PC-3 (cell line): ENCODE data around the gene MITF. TPM values are rescaled to one million over a fixed set of nuclear protein-coding genes. Genes with fewer than 3 reads are reported as not detected.
"Not testable (repeated sequence)": the region's sequence is repeated elsewhere in the genome, so short reads cannot be mapped to it uniquely, and the experiment has no call there.

Experiments
- ATAC-seq: fragments of 200-7000 bp; cut with Tn5 transposase; 2 replicates; pipeline ENCODE4 v1.9.1; 2020; ENCODE audit warnings: mild to moderate bottlenecking, moderate library complexity
- BruUV-seq: library from RNA; stranded (reverse); fragments of 400-500 nt; replicated peaks from 2 replicates; lab custom pipeline; 2021; lab: Mats Ljungman, UMichigan
- CTCF ChIA-PET: fragments of 300-600 bp; sonication (Branson Sonifier 250); formaldehyde crosslinking; loops from one replicate; lab custom pipeline; 2022; ENCODE audit warnings: antibody characterized with exemption; lab: Charles Lee
- POLR2A ChIA-PET: fragments of 300-600 bp; sonication (Branson Sonifier 250); formaldehyde crosslinking; loops from one replicate; lab custom pipeline; 2022; ENCODE audit warnings: antibody characterized with exemption; ENCODE audit not compliant: unreplicated experiment; lab: Charles Lee
- DNase-seq: peaks from one replicate; pipeline ENCODE4 v3.0.0-alpha.2; 2015
- H2AFZ ChIP-seq: fragments of 300-600 bp; sonication (generic); 2 replicates; pipeline ENCODE4 v1.6.0; 2016; ENCODE audit warnings: antibody characterized with exemption, low read length
- H3F3A ChIP-seq: fragments of 300-600 bp; sonication (generic); one replicate; pipeline ENCODE4 v1.6.0; 2017; ENCODE audit warnings: antibody characterized with exemption, low read length, control low read depth, mild to moderate bottlenecking; ENCODE audit not compliant: unreplicated experiment
- H3K27ac ChIP-seq: fragments of 300-600 bp; sonication (generic); 2 replicates; pipeline ENCODE4 v1.5.1; 2016; ENCODE audit warnings: mild to moderate bottlenecking, low read length
- H3K27me3 ChIP-seq: fragments of 300-600 bp; sonication (generic); 2 replicates; pipeline ENCODE4 v1.6.1; 2016; ENCODE audit warnings: low read length, mixed read lengths
- H3K36me3 ChIP-seq: fragments of 300-600 bp; sonication (generic); 2 replicates; pipeline ENCODE4 v1.6.1; 2016; ENCODE audit warnings: low read depth, mixed run types, low read length, mixed read lengths
- H3K4me1 ChIP-seq: fragments of 300-600 bp; sonication (generic); 2 replicates; pipeline ENCODE4 v1.5.1; 2016; ENCODE audit warnings: low read length; ENCODE audit not compliant: insufficient read depth
- H3K4me2 ChIP-seq: fragments of 300-600 bp; sonication (generic); 2 replicates; pipeline ENCODE4 v1.6.0; 2016; ENCODE audit warnings: low read length
- H3K4me3 ChIP-seq: fragments of 300-600 bp; sonication (generic); 2 replicates; pipeline ENCODE4 v1.5.1; 2016; ENCODE audit warnings: mild to moderate bottlenecking, low read length, mixed read lengths
- H3K79me2 ChIP-seq: fragments of 300-600 bp; sonication (generic); 2 replicates; pipeline ENCODE4 v1.6.1; 2017; ENCODE audit warnings: low read length, mixed read lengths
- H3K9ac ChIP-seq: fragments of 300-600 bp; sonication (generic); 2 replicates; pipeline ENCODE4 v1.6.0; 2016; ENCODE audit warnings: mild to moderate bottlenecking, low read length
- H3K9me2 ChIP-seq: fragments of 300-600 bp; sonication (generic); replicated peaks from 2 replicates; pipeline ENCODE4 v1.6.1; 2016; ENCODE audit warnings: mixed run types, low read length, mixed read lengths
- H3K9me3 ChIP-seq: fragments of 300-600 bp; sonication (generic); 2 replicates; pipeline ENCODE4 v1.6.1; 2016; ENCODE audit warnings: low read length, mixed read lengths
- H4K20me1 ChIP-seq: fragments of 300-600 bp; sonication (generic); 2 replicates; pipeline ENCODE4 v1.6.1; 2016; ENCODE audit warnings: low read length, mixed read lengths
- EZH2 ChIP-seq: fragments of 300-600 bp; sonication (generic); IDR thresholded peaks from one replicate; pipeline ENCODE4 v1.6.1; 2017; ENCODE audit warnings: antibody characterized with exemption, mild to moderate bottlenecking, low read length; ENCODE audit not compliant: unreplicated experiment
- EZH2phosphoT487 ChIP-seq: fragments of 300-600 bp; sonication (generic); IDR thresholded peaks from 2 replicates; pipeline ENCODE4 v1.6.1; 2018; ENCODE audit warnings: mild to moderate bottlenecking, antibody characterized with exemption, low read length, borderline replicate concordance
- intact Hi-C: fragments of 100-400 bp; cut with micrococcal nuclease; formaldehyde crosslinking; loops from 2 replicates; pipeline ENCODE4 v1.9.0; 2023
- total RNA-seq: library from RNA; depleted of rRNA; stranded (reverse); fragments of >200 nt; gene quantifications from 2 replicates; pipeline ENCODE4 v1.2.3, GENCODE V29; 2014
- TF ChIP-seq, protein P1 (sequence below): fragments of 300-600 bp; sonication (generic); conservative IDR thresholded peaks from 2 replicates; pipeline ENCODE4 v1.5.1; 2017; ENCODE audit warnings: antibody characterized with exemption, low read depth, mild to moderate bottlenecking, low read length

Gene MITF
- total RNA-seq, 1 experiment from 2014 or later = 7.6 TPM

DNA sequence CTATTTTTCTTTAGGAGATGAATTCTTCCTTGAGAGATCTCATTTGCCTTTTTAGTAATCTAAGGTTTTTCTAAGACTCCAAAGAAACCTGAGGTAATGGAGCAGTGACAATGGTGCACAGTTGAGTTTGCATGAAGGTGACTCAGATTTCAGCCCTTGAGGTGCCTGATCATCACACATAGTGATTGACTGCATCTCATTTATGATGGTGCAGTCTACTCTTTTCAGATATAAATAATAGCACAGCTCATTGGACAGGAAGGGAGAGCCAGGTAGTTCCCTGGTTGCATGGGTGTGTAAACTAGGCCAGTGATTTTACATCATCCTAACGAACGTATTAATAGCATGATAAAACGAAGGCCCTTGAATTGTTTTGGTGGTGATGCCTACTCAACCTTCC lies 174.2 kb downstream of the MITF start:
- Histone ChIP-seq H3F3A (no peaks in the 10 kb centered on the region), H3K9ac (no peak overlapping the region), H3K4me3 (no peak overlapping the region), H4K20me1 (no peaks in the 10 kb centered on the region), H3K4me2 (no peak overlapping the region), H3K4me1 (peaks cover 16% of the 10 kb centered on the region; the same call in 1 of the 2 replicates), H3K27me3 (no peaks in the 10 kb centered on the region), H3K27ac (no peak overlapping the region), H3K9me3 (no peaks in the 10 kb centered on the region), H2AFZ (no peak overlapping the region), H3K9me2 (no peaks in the 10 kb centered on the region), H3K36me3 (no peaks in the 10 kb centered on the region), H3K79me2 (no peaks in the 10 kb centered on the region)
- ChIA-PET POLR2A (no interaction called here), CTCF (no interaction called here)
- ATAC-seq (no peak), DNase-seq (no peak)
- intact Hi-C loops = no loop called here
- BruUV-seq = no TSS peak
- TF ChIP-seq, protein P1, sequence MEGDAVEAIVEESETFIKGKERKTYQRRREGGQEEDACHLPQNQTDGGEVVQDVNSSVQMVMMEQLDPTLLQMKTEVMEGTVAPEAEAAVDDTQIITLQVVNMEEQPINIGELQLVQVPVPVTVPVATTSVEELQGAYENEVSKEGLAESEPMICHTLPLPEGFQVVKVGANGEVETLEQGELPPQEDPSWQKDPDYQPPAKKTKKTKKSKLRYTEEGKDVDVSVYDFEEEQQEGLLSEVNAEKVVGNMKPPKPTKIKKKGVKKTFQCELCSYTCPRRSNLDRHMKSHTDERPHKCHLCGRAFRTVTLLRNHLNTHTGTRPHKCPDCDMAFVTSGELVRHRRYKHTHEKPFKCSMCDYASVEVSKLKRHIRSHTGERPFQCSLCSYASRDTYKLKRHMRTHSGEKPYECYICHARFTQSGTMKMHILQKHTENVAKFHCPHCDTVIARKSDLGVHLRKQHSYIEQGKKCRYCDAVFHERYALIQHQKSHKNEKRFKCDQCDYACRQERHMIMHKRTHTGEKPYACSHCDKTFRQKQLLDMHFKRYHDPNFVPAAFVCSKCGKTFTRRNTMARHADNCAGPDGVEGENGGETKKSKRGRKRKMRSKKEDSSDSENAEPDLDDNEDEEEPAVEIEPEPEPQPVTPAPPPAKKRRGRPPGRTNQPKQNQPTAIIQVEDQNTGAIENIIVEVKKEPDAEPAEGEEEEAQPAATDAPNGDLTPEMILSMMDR = no peak
- TF ChIP-seq EZH2phosphoT487 = no peak
- no peak for TF ChIP-seq EZH2

- ChIA-PET POLR2A (no interaction called here), CTCF (no interaction called here)
- Histone ChIP-seq H3F3A (no peaks in the 10 kb centered on the region), H3K36me3 (no peaks in the 10 kb centered on the region), H3K9me3 (no peaks in the 10 kb centered on the region), H3K27me3 (no peaks in the 10 kb centered on the region), H3K9me2 (no peaks in the 10 kb centered on the region), H4K20me1 (no peaks in the 10 kb centered on the region), H3K79me2 (no peaks in the 10 kb centered on the region), H3K9ac (no peak overlapping the region), H3K27ac (peak overlapping the region; percentile 70), H3K4me1 (peaks cover 16% of the 10 kb centered on the region; the same call in 1 of the 2 replicates), H2AFZ (no peak overlapping the region), H3K4me3 (no peak overlapping the region), H3K4me2 (peak overlapping the region; percentile 38)
- intact Hi-C loops = no loop called here
- ATAC-seq (peak; percentile 88), DNase-seq (peak; percentile 76)
- BruUV-seq = no TSS peak
- TF ChIP-seq EZH2phosphoT487 = no peak
- TF ChIP-seq, protein P1 = no peak
- TF ChIP-seq EZH2 = no peak
Measured at GRCh38 chr3:69914395-69914794, 175.1 kb downstream of the MITF start.

DNA sequence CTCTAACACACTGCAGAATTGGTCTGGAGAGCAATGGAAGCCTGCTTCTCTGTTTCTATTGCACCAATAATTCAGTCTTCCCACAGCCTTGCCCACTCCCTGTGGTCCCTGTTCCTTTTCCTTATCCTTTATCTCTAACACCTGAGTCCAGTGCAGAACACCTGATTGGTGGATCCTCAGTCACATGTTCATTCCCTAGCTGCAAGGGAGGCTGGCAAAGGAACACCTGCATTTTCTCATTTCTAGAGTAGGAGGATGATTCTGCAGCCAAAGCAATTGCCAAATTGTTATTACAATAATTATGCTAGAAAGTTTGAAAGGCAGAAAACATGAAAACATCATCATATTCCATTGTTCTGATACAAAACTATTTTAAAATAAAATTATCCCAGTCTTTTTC lies 176.5 kb downstream of the MITF start:
- H4K20me1 ChIP-seq = no peaks in the 10 kb centered on the region
- H3K4me3 ChIP-seq = no peak overlapping the region
- DNase-seq = no peak
- H3K9ac ChIP-seq = no peak overlapping the region
- H3K27ac ChIP-seq = no peak overlapping the region
- H3K4me2 ChIP-seq = no peak overlapping the region
- intact Hi-C loops = loop anchor here (5.0 kb wide), 1 partner anchor 48 kb away; no protein-coding TSS in a partner anchor
- H2AFZ ChIP-seq = no peak overlapping the region
- POLR2A ChIA-PET = no interaction called here
- no TSS peak for BruUV-seq
- CTCF ChIA-PET = interaction anchor here (0.5 kb wide), 1 partner anchor 79 kb away, joined by 3 read pairs; no protein-coding TSS in a partner anchor
- H3F3A ChIP-seq = no peaks in the 10 kb centered on the region
- no peaks in the 10 kb centered on the region for H3K36me3 ChIP-seq
- no peaks in the 10 kb centered on the region for H3K79me2 ChIP-seq
- ATAC-seq = no peak
- no peaks in the 10 kb centered on the region for H3K9me3 ChIP-seq
- TF ChIP-seq EZH2phosphoT487 (no peak), EZH2 (no peak)
- TF ChIP-seq, protein P1 = no peak
- no peaks in the 10 kb centered on the region for H3K9me2 ChIP-seq
- H3K4me1 ChIP-seq = peaks cover 16% of the 10 kb centered on the region; the same call in 1 of the 2 replicates
- no peaks in the 10 kb centered on the region for H3K27me3 ChIP-seq

DNA sequence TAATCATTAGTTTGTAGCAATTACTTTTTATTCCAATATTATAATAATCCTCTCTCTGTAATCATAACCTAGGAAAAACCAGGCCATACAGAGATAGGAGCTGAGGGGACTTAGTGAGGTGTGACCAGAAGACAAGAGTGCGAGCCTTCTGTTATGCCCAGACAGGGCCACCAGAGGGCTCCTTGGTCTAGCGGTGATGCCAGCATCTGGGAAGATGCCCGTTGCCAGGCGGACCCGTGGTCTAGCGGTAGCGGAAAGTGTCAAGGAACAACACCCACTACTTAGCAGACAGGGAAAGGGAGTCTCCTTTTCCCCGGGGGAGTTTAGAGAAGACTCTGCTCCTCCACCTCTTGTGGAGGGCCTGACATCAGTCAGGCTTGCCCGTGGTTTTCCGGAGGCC lies 180.7 kb downstream of the MITF start:
- H3K4me3 ChIP-seq, intact Hi-C loops, H2AFZ ChIP-seq, CTCF ChIA-PET, POLR2A ChIA-PET, H3K79me2 ChIP-seq, H3K9me3 ChIP-seq, H3K9me2 ChIP-seq, H3K4me1 ChIP-seq, H3K36me3 ChIP-seq, H3K4me2 ChIP-seq, H3F3A ChIP-seq, ATAC-seq, H4K20me1 ChIP-seq, H3K9ac ChIP-seq, H3K27ac ChIP-seq, BruUV-seq, DNase-seq, H3K27me3 ChIP-seq: not testable (repeated sequence)
